Caco-2 (cell line): Measurements from ENCODE around the gene HMCN1. TPM values are rescaled to one million over a fixed set of nuclear protein-coding genes. Genes with fewer than 3 reads are reported as not detected.

Source experiments
- BruUV-seq: library from RNA; stranded (reverse); fragments of 400-500 nt; replicated peaks from 2 replicates; lab custom pipeline; 2021; lab: Mats Ljungman, UMichigan
- CTCF ChIA-PET: fragments of 300-600 bp; sonication (Branson Sonifier 250); formaldehyde crosslinking; loops from one replicate; lab custom pipeline; 2022; ENCODE audit warnings: antibody characterized with exemption; lab: Charles Lee
- POLR2A ChIA-PET: fragments of 300-600 bp; sonication (Branson Sonifier 250); formaldehyde crosslinking; loops from one replicate; lab custom pipeline; 2022; ENCODE audit warnings: antibody characterized with exemption; lab: Charles Lee
- DNase-seq, 2 experiments: peaks; one replicate each; pipeline versions ENCODE4 v3.0.0 to v3.0.0-alpha.2; 2020 to 2022
- H3K27me3 ChIP-seq: replicated peaks from 2 replicates; pipeline ENCODE4 v1.6.0; 2011; ENCODE audit warnings: low read length; ENCODE audit not compliant: control insufficient read depth, insufficient read depth
- H3K36me3 ChIP-seq: 2 replicates; pipeline ENCODE4 v1.5.1; 2011; ENCODE audit warnings: low read length; ENCODE audit not compliant: control insufficient read depth, insufficient read depth
- H3K4me1 ChIP-seq: fragments of 250-450 bp; sonication (Bioruptor Pico); 2 replicates; pipeline ENCODE4 v1.5.1; 2020; ENCODE audit warnings: mild to moderate bottlenecking
- H3K4me3 ChIP-seq: 2 replicates; pipeline ENCODE4 v1.5.1; 2011; ENCODE audit warnings: low read depth, mild to moderate bottlenecking, control low read depth, low read length
- H3K9me3 ChIP-seq: fragments of 250-450 bp; sonication (Bioruptor Pico); 2 replicates; pipeline ENCODE4 v1.5.1; 2020; ENCODE audit warnings: mild to moderate bottlenecking, moderate library complexity
- H3K27ac Mint-ChIP-seq: one replicate; pipeline ENCODE4 v1.8.0; 2022; ENCODE audit warnings: mixed read lengths; ENCODE audit not compliant: unreplicated experiment
- H3K27me3 Mint-ChIP-seq: one replicate; pipeline ENCODE4 v1.8.0; 2022; ENCODE audit warnings: mixed read lengths; ENCODE audit not compliant: insufficient read depth, unreplicated experiment
- H3K36me3 Mint-ChIP-seq: one replicate; pipeline ENCODE4 v1.8.0; 2022; ENCODE audit warnings: mild to moderate bottlenecking, mixed read lengths; ENCODE audit not compliant: insufficient read depth, unreplicated experiment
- H3K4me1 Mint-ChIP-seq: one replicate; pipeline ENCODE4 v1.8.0; 2022; ENCODE audit warnings: low read depth, mixed read lengths; ENCODE audit not compliant: unreplicated experiment
- H3K4me3 Mint-ChIP-seq: one replicate; pipeline ENCODE4 v1.8.0; 2022; ENCODE audit warnings: mild to moderate bottlenecking, moderate library complexity, mixed read lengths; ENCODE audit not compliant: unreplicated experiment
- H3K9me3 Mint-ChIP-seq: one replicate; pipeline ENCODE4 v1.8.0; 2022; ENCODE audit warnings: mixed read lengths; ENCODE audit not compliant: unreplicated experiment
- intact Hi-C: fragments of 100-400 bp; cut with micrococcal nuclease; formaldehyde crosslinking; loops from one replicate; pipeline ENCODE4 v1.10.0; 2022; ENCODE audit not compliant: unreplicated experiment
- total RNA-seq: library from RNA; stranded (reverse); gene quantifications from 2 replicates; pipeline ENCODE4 v1.2.3, GENCODE V29; 2022
- TF ChIP-seq, protein P1 (sequence below), 2 experiments: fragments of 200-600 bp in 1 of 2; IDR thresholded peaks; 1 replicate in 1 of 2; 2 replicates in 1 of 2; pipeline versions ENCODE4 v1.5.1 to v1.8.0; 2011 to 2022; ENCODE audit warnings: antibody characterized with exemption in 1 of 2, control low read depth in 1 of 2, inconsistent platforms in 1 of 2, low read depth in 1 of 2, low read length in 1 of 2, mild to moderate bottlenecking in 1 of 2, moderate library complexity in 1 of 2; ENCODE audit not compliant: insufficient read depth in 1 of 2, severe bottlenecking in 1 of 2, unreplicated experiment in 1 of 2

The HMCN1 gene
- total RNA-seq, 1 experiment from 2014 or later: 0.02 TPM

GRCh38 chr1:186206048-186206570 lies 471.9 kb downstream of the HMCN1 start:
- H3K4me1 ChIP-seq: no peaks in the 10 kb centered on the region
- Mint-ChIP-seq H3K4me1 (no peaks in the 10 kb centered on the region), H3K9me3 (no peaks in the 10 kb centered on the region), H3K27ac (no peak overlapping the region), H3K36me3 (no peaks in the 10 kb centered on the region), H3K4me3 (no peak overlapping the region), H3K27me3 (peaks cover 7% of the 10 kb centered on the region)
- ChIA-PET CTCF (interaction anchor here (0.6 kb wide), 1 partner anchor 50 kb away, joined by 3 read pairs; no protein-coding TSS in a partner anchor), POLR2A (no interaction called here)
- intact Hi-C loops: no loop called here
- TF ChIP-seq, protein P1, sequence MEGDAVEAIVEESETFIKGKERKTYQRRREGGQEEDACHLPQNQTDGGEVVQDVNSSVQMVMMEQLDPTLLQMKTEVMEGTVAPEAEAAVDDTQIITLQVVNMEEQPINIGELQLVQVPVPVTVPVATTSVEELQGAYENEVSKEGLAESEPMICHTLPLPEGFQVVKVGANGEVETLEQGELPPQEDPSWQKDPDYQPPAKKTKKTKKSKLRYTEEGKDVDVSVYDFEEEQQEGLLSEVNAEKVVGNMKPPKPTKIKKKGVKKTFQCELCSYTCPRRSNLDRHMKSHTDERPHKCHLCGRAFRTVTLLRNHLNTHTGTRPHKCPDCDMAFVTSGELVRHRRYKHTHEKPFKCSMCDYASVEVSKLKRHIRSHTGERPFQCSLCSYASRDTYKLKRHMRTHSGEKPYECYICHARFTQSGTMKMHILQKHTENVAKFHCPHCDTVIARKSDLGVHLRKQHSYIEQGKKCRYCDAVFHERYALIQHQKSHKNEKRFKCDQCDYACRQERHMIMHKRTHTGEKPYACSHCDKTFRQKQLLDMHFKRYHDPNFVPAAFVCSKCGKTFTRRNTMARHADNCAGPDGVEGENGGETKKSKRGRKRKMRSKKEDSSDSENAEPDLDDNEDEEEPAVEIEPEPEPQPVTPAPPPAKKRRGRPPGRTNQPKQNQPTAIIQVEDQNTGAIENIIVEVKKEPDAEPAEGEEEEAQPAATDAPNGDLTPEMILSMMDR (IDR thresholded peaks at IDR 0.05; ENCODE audit: insufficient read depth in 1 of 2, low read depth in 1 of 2, low read length in 1 of 2, severe bottlenecking in 1 of 2, unreplicated experiment in 1 of 2): no peak
- BruUV-seq: no TSS peak
- H3K4me3 ChIP-seq: no peak overlapping the region
- DNase-seq: no peak
- H3K9me3 ChIP-seq: no peaks in the 10 kb centered on the region
- H3K27me3 ChIP-seq: no peaks in the 10 kb centered on the region
- H3K36me3 ChIP-seq: no peaks in the 10 kb centered on the region

DNA sequence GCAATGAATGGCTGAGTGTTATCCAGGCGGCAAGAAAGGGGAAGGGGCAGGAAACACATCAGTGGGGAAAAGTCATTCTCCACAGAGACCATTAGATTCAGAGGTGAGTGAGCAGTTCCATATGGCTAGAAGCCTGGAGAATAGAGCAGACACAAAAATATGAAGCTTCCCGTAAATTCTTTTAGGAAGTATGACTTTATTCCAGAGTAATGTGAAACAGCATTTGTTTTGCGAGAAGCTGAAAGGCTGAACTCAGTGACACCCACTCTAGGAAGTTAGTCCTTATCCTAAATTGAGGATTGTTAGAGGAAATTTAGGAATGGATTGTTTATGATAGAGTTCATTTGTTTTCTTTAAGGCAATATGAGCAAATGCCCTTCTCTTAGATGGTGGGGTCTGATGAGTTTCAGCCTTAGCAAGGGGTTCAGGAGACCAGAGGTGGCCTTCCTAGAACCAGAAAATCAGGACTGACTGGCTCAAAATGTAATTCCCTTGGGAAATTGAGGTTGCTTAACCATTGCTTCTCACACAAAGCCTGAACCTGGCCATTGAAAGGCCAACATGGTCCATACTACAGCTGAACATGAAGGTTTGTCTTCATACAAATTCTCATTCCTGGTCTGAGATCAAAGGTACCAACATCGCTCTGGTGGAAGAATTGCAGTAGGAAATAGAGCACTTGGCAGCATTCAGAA lies 473.3 kb downstream of the HMCN1 start:
- Mint-ChIP-seq H3K9me3 (no peaks in the 10 kb centered on the region), H3K4me3 (no peak overlapping the region), H3K27ac (no peak overlapping the region), H3K27me3 (peaks cover 7% of the 10 kb centered on the region), H3K36me3 (no peaks in the 10 kb centered on the region), H3K4me1 (no peaks in the 10 kb centered on the region)
- H3K4me1 ChIP-seq: no peaks in the 10 kb centered on the region
- H3K27me3 ChIP-seq: no peaks in the 10 kb centered on the region
- no TSS peak for BruUV-seq
- H3K4me3 ChIP-seq: no peak overlapping the region
- TF ChIP-seq, protein P1 (IDR thresholded peaks at IDR 0.05; ENCODE audit: insufficient read depth in 1 of 2, low read depth in 1 of 2, low read length in 1 of 2, severe bottlenecking in 1 of 2, unreplicated experiment in 1 of 2): no peak
- no peaks in the 10 kb centered on the region for H3K36me3 ChIP-seq
- CTCF ChIA-PET: no interaction called here
- DNase-seq: no peak
- H3K9me3 ChIP-seq: no peaks in the 10 kb centered on the region
- POLR2A ChIA-PET: no interaction called here
- intact Hi-C loops: no loop called here

DNA sequence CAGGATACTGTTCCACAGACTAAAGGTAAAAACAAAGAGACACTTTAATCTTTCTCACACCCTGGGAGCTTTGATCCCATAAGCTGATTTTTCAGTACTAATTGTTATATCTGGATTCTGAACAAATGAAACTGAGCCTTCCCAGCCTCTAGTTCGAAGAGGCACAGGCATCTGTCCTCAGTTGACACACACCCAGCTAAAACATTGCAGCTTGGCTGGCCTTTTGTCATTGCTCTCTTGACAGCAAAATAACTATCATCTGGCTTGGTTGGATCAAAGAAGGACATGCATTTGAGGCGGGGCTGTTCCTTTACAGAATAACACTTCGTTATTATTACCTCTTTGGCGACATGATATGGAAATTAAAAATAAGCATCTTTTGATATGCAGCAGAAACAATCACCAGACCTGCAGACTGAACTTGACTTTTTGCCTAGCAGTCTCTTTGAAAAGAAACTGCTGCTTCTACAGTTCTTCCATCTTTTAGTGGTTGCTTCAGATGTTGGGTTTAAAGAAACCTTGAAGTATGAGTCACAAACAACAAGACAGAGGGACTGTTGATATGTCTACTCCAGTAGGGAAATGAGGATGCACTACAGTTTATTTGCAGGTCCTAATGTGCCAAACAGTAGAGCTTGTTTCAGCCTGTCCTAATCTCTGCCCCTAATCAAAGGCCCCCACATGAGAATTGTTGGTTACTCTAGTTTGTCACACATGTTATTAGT lies 474.4 kb downstream of the HMCN1 start:
- intact Hi-C loops: no loop called here
- Mint-ChIP-seq H3K27ac (no peak overlapping the region), H3K27me3 (peaks cover 4% of the 10 kb centered on the region), H3K36me3 (no peaks in the 10 kb centered on the region), H3K9me3 (no peaks in the 10 kb centered on the region), H3K4me1 (no peaks in the 10 kb centered on the region), H3K4me3 (no peak overlapping the region)
- H3K36me3 ChIP-seq: no peaks in the 10 kb centered on the region
- DNase-seq: no peak
- H3K27me3 ChIP-seq: no peaks in the 10 kb centered on the region
- no peaks in the 10 kb centered on the region for H3K9me3 ChIP-seq
- ChIA-PET CTCF (no interaction called here), POLR2A (no interaction called here)
- H3K4me1 ChIP-seq: no peaks in the 10 kb centered on the region
- TF ChIP-seq, protein P1 (IDR thresholded peaks at IDR 0.05; ENCODE audit: insufficient read depth in 1 of 2, low read depth in 1 of 2, low read length in 1 of 2, severe bottlenecking in 1 of 2, unreplicated experiment in 1 of 2): no peak
- no TSS peak for BruUV-seq
- no peak overlapping the region for H3K4me3 ChIP-seq
